Measurements from ENCODE around the gene GMDS. TPM values are rescaled to one million over a fixed set of nuclear protein-coding genes. Genes with fewer than 3 reads are reported as not detected.

Gene GMDS
- total RNA-seq, 1 donor from 2014 or later, result 7.8 TPM

DNA sequence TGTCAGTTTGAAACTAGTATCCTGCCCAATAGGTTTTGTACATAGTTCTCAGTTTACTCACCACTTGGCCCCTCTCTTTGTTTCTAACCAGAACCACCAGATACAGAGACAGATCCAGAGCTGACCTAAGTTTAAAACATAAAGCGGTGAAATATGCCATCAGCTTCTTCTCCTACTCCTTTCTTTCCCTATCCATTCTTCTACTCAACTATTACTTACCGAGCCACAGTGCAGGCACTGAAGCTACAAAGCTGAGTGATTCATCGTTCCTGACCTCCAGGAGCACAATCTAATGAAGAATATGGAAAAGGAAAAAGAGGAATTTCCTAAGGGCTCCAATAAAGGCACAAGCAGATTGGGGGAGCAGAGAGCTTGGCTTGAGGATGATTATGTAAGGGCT is 349.7 kb downstream of the GMDS start:
- H3K9ac ChIP-seq (ENCODE audit: low read depth in 1 of 3, low read length in 3 of 3), result no peak overlapping the region
- no peak overlapping the region for H3K4me3 ChIP-seq (ENCODE audit: low read length in 3 of 3)
- no peak overlapping the region for H3K27ac ChIP-seq (ENCODE audit: low read depth, low read length)
- peaks cover 0 to 4% (median 0%) of the 10 kb centered on the region in 3 donors for H3K4me1 ChIP-seq (ENCODE audit: control insufficient read depth in 3 of 3, insufficient read depth in 3 of 3, low read length in 3 of 3)
- no peaks in the 10 kb centered on the region for H3K9me3 ChIP-seq (ENCODE audit: control insufficient read depth in 3 of 3, low read length in 3 of 3)
- H3K27me3 ChIP-seq (ENCODE audit: control insufficient read depth in 3 of 3, insufficient read depth in 3 of 3, low read length in 3 of 3), result no peaks in the 10 kb centered on the region
- no peaks in the 10 kb centered on the region for H3K36me3 ChIP-seq (ENCODE audit: control insufficient read depth in 3 of 3, insufficient read depth in 3 of 3, low read length in 3 of 3)

DNA sequence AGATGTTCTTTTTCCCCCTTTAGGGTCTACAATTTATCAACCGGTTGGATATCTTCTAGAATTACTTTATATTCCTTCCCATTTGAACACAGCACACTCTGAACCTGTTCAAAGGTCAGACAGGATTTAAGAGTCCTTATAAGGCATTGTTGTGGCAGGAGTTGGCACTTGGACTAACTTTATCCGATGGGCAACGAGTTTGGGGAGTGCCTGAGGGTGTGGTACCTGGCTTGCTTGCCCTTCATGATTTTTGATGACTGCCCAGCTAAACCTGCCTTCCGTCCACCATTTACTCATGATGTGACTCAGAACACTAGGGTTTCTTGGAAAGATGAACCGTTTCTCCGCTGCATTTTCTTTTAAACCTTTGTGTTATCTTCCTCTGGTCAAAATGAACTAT is 350.5 kb downstream of the GMDS start:
- no peak overlapping the region for H3K4me3 ChIP-seq (ENCODE audit: low read length in 3 of 3)
- H3K27ac ChIP-seq (ENCODE audit: low read depth, low read length), result no peak overlapping the region
- no peaks in the 10 kb centered on the region for H3K9me3 ChIP-seq (ENCODE audit: control insufficient read depth in 3 of 3, low read length in 3 of 3)
- no peaks in the 10 kb centered on the region for H3K27me3 ChIP-seq (ENCODE audit: control insufficient read depth in 3 of 3, insufficient read depth in 3 of 3, low read length in 3 of 3)
- H3K36me3 ChIP-seq (ENCODE audit: control insufficient read depth in 3 of 3, insufficient read depth in 3 of 3, low read length in 3 of 3), result no peaks in the 10 kb centered on the region
- H3K4me1 ChIP-seq (ENCODE audit: control insufficient read depth in 3 of 3, insufficient read depth in 3 of 3, low read length in 3 of 3), result peaks cover 0 to 4% (median 0%) of the 10 kb centered on the region in 3 donors
- no peak overlapping the region for H3K9ac ChIP-seq (ENCODE audit: low read depth in 1 of 3, low read length in 3 of 3)

DNA sequence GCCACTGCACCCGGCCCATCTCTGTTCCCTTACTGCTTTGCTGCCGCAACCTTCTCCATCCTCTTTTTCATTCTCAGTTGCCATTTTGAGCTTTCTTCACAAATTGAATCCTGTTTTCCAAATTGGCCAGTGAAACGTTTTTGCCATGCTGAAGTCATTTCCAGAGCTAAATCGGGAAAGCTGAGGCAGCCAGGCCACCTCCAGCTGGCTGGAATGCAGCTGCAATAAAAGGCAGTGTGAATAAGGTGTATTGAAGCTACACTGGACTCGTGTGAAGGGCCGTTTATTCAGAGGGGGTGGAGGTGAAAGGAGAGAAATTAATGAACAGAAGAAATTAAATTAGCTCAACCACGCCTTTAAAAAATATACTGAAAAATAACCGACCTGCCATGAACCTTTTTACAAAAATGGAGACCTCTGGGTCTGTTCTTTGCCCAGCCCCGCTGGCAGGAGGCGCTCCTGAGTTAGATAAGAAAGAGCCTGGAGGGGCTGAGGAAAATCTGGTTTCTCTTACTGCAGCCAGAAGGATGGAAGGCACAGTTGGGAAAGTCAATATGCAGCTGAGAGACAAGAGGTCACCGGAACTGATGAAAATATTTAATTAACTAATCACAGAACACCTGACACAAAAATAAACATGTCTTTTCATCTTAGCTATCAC is 351.8 kb downstream of the GMDS start:
- no peaks in the 10 kb centered on the region for H3K27me3 ChIP-seq (ENCODE audit: control insufficient read depth in 3 of 3, insufficient read depth in 3 of 3, low read length in 3 of 3)

DNA sequence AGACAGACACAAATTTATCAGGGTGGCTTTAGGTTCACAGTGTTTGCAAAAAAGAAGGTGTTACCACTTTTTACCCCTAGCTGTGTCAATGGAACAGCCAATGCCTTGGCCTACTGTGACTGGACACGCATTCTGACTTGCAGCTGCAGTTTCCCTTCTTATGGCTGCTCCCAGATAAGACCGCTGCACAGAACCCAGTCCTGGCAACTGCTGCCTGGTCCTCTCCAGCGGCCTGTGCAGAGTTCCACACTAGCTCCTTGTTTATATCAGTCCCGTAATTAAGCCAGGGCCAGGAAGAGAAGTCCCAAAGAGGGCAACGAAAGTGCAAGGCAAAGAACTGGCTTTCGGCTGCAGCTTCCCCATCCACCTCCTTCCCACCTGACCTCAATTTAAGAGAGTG is 352.7 kb downstream of the GMDS start:
- H3K4me1 ChIP-seq (ENCODE audit: control insufficient read depth in 3 of 3, insufficient read depth in 3 of 3, low read length in 3 of 3), result peaks cover 0 to 4% (median 0%) of the 10 kb centered on the region in 3 donors
- H3K36me3 ChIP-seq (ENCODE audit: control insufficient read depth in 3 of 3, insufficient read depth in 3 of 3, low read length in 3 of 3), result no peaks in the 10 kb centered on the region
- H3K4me3 ChIP-seq (ENCODE audit: low read length in 3 of 3), result no peak overlapping the region
- no peaks in the 10 kb centered on the region for H3K9me3 ChIP-seq (ENCODE audit: control insufficient read depth in 3 of 3, low read length in 3 of 3)
- no peaks in the 10 kb centered on the region for H3K27me3 ChIP-seq (ENCODE audit: control insufficient read depth in 3 of 3, insufficient read depth in 3 of 3, low read length in 3 of 3)
- no peak overlapping the region for H3K9ac ChIP-seq (ENCODE audit: low read depth in 1 of 3, low read length in 3 of 3)
- no peak overlapping the region for H3K27ac ChIP-seq (ENCODE audit: low read depth, low read length)

More for the DNA sequence above, 351.8 kb downstream of the GMDS start:
- Histone ChIP-seq H3K27ac (ENCODE audit: low read depth, low read length) (no peak overlapping the region), H3K9ac (ENCODE audit: low read depth in 1 of 3, low read length in 3 of 3) (no peak overlapping the region), H3K9me3 (ENCODE audit: control insufficient read depth in 3 of 3, low read length in 3 of 3) (no peaks in the 10 kb centered on the region), H3K36me3 (ENCODE audit: control insufficient read depth in 3 of 3, insufficient read depth in 3 of 3, low read length in 3 of 3) (no peaks in the 10 kb centered on the region), H3K4me1 (ENCODE audit: control insufficient read depth in 3 of 3, insufficient read depth in 3 of 3, low read length in 3 of 3) (peaks cover 0 to 4% (median 0%) of the 10 kb centered on the region in 3 donors), H3K4me3 (ENCODE audit: low read length in 3 of 3) (no peak overlapping the region)

DNA sequence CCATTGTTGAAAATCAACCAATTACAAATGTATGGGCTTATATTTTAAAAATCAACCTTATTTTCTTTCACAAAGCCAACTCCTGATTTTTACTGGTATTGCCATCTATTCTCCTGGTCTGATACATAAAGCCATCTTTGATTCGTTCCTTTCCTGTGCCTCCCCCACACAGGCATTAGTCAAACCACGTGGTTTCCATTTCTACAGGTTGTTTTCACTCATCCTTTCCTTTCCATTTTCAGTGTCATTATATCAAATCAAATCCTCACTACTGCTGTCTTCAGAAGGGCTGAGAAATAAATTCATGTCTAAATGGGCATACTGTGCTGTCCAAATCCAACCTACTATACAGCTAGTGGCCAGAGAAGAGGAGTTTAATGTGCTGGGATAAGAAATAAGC is 354.4 kb downstream of the GMDS start:
- Histone ChIP-seq H3K9me3 (ENCODE audit: control insufficient read depth in 3 of 3, low read length in 3 of 3) (no peaks in the 10 kb centered on the region), H3K4me1 (ENCODE audit: control insufficient read depth in 3 of 3, insufficient read depth in 3 of 3, low read length in 3 of 3) (peaks cover 0 to 4% (median 0%) of the 10 kb centered on the region in 3 donors), H3K27me3 (ENCODE audit: control insufficient read depth in 3 of 3, insufficient read depth in 3 of 3, low read length in 3 of 3) (no peaks in the 10 kb centered on the region), H3K36me3 (ENCODE audit: control insufficient read depth in 3 of 3, insufficient read depth in 3 of 3, low read length in 3 of 3) (no peaks in the 10 kb centered on the region), H3K4me3 (ENCODE audit: low read length in 3 of 3) (no peak overlapping the region), H3K9ac (ENCODE audit: low read depth in 1 of 3, low read length in 3 of 3) (no peak overlapping the region), H3K27ac (ENCODE audit: low read depth, low read length) (no peak overlapping the region)

DNA sequence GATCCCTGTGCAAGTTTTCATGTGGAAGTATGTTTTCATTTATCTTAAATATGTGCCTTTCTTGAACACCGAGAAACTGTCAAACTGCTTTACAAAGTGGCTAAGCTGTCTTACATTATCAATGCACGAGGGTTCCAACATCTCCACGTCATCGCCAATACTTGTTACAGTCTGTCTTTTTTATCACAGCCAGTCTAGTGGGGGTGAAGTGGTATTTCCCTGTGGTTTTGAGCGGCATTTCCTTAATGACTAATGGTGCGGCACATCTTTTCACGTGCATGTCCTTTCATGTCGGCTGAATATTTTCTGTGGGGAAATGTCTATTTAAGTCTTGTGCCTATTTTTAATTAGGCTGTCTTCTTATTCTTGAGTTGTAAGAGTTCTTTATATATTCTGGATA is 355.3 kb downstream of the GMDS start:
- H3K4me3 ChIP-seq (ENCODE audit: low read length in 3 of 3), result no peak overlapping the region
- no peak overlapping the region for H3K27ac ChIP-seq (ENCODE audit: low read depth, low read length)
- H3K9ac ChIP-seq (ENCODE audit: low read depth in 1 of 3, low read length in 3 of 3), result no peak overlapping the region
- H3K4me1 ChIP-seq (ENCODE audit: control insufficient read depth in 3 of 3, insufficient read depth in 3 of 3, low read length in 3 of 3), result peaks cover 0 to 4% (median 0%) of the 10 kb centered on the region in 3 donors
- no peaks in the 10 kb centered on the region for H3K27me3 ChIP-seq (ENCODE audit: control insufficient read depth in 3 of 3, insufficient read depth in 3 of 3, low read length in 3 of 3)
- H3K9me3 ChIP-seq (ENCODE audit: control insufficient read depth in 3 of 3, low read length in 3 of 3), result no peaks in the 10 kb centered on the region
- no peaks in the 10 kb centered on the region for H3K36me3 ChIP-seq (ENCODE audit: control insufficient read depth in 3 of 3, insufficient read depth in 3 of 3, low read length in 3 of 3)

DNA sequence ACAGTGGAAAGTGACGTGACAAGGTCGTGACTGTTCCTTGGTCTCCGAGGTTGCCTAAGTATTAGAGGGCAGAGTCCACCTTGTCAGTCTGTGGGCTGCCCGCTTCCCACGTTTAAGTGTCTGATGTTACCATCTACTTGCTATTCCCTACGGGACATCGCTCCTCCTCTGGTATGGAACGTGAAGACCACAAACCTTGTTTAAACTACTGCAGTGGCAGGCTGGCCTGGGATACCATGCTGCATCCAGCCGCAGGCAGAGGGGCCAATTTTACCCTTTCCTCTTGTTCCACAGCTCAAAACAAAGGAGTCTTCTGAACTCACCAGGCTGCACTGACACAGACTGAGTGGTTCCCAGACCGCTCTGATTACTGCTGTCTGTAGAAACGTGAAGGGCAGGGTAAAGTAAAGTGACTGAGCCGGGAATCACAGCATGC is 359.8 kb downstream of the GMDS start:
- H3K4me3 ChIP-seq (ENCODE audit: low read length in 3 of 3), result no peak overlapping the region
- no peak overlapping the region for H3K27ac ChIP-seq (ENCODE audit: low read depth, low read length)
- no peaks in the 10 kb centered on the region for H3K36me3 ChIP-seq (ENCODE audit: control insufficient read depth in 3 of 3, insufficient read depth in 3 of 3, low read length in 3 of 3)
- no peak overlapping the region for H3K9ac ChIP-seq (ENCODE audit: low read depth in 1 of 3, low read length in 3 of 3)
- H3K27me3 ChIP-seq (ENCODE audit: control insufficient read depth in 3 of 3, insufficient read depth in 3 of 3, low read length in 3 of 3), result no peaks in the 10 kb centered on the region
- H3K4me1 ChIP-seq (ENCODE audit: control insufficient read depth in 3 of 3, insufficient read depth in 3 of 3, low read length in 3 of 3), result no peaks in the 10 kb centered on the region
- H3K9me3 ChIP-seq (ENCODE audit: control insufficient read depth in 3 of 3, low read length in 3 of 3), result no peaks in the 10 kb centered on the region

DNA sequence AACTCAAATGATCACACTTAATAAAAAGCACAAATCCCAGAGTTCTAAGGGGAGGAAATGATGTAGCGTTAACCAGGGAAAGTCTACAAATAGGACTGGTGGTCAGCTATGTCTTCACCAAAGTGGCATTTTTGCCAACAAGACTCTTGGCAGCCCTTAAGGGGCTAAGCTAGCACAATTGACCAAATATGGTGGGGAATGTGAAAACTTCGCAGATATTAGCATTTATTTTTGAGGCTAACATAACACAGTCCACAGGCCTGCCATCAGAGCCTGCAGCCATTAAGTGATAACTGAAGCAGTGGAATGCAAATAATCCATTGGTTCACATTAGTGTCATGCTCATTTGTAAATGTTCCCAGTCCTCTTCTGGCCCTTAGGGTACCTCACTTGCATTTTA is 361.1 kb downstream of the GMDS start:
- H3K4me1 ChIP-seq (ENCODE audit: control insufficient read depth in 3 of 3, insufficient read depth in 3 of 3, low read length in 3 of 3), result no peaks in the 10 kb centered on the region
- H3K36me3 ChIP-seq (ENCODE audit: control insufficient read depth in 3 of 3, insufficient read depth in 3 of 3, low read length in 3 of 3), result no peaks in the 10 kb centered on the region
- H3K4me3 ChIP-seq (ENCODE audit: low read length in 3 of 3), result no peak overlapping the region
- no peaks in the 10 kb centered on the region for H3K9me3 ChIP-seq (ENCODE audit: control insufficient read depth in 3 of 3, low read length in 3 of 3)
- no peak overlapping the region for H3K9ac ChIP-seq (ENCODE audit: low read depth in 1 of 3, low read length in 3 of 3)
- H3K27me3 ChIP-seq (ENCODE audit: control insufficient read depth in 3 of 3, insufficient read depth in 3 of 3, low read length in 3 of 3), result no peaks in the 10 kb centered on the region
- H3K27ac ChIP-seq (ENCODE audit: low read depth, low read length), result no peak overlapping the region

DNA sequence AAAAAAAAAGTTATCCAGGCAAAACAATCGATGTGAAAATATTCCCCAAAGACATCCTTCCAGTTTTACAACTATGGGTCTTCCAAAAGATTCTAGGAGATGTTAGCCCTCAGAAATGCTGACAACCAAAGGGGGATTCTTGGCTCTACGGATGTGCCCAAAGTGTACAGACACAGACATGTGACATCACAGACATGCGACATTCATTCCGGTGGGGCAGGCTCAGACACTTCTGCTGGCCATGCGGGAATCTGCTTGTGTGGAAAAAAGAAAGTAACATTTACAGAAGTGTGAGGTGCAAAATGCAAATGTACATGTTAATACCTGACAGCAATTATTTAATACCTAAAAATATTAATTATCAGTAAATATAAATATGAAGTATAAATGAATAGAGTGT is 367.1 kb downstream of the GMDS start:
- no peak overlapping the region for H3K4me3 ChIP-seq (ENCODE audit: low read length in 3 of 3)
- no peaks in the 10 kb centered on the region for H3K36me3 ChIP-seq (ENCODE audit: control insufficient read depth in 3 of 3, insufficient read depth in 3 of 3, low read length in 3 of 3)
- H3K27me3 ChIP-seq (ENCODE audit: control insufficient read depth in 3 of 3, insufficient read depth in 3 of 3, low read length in 3 of 3), result no peaks in the 10 kb centered on the region
- H3K27ac ChIP-seq (ENCODE audit: low read depth, low read length), result no peak overlapping the region
- H3K4me1 ChIP-seq (ENCODE audit: control insufficient read depth in 3 of 3, insufficient read depth in 3 of 3, low read length in 3 of 3), result no peaks in the 10 kb centered on the region
- H3K9me3 ChIP-seq (ENCODE audit: control insufficient read depth in 3 of 3, low read length in 3 of 3), result no peaks in the 10 kb centered on the region
- H3K9ac ChIP-seq (ENCODE audit: low read depth in 1 of 3, low read length in 3 of 3), result no peak overlapping the region

DNA sequence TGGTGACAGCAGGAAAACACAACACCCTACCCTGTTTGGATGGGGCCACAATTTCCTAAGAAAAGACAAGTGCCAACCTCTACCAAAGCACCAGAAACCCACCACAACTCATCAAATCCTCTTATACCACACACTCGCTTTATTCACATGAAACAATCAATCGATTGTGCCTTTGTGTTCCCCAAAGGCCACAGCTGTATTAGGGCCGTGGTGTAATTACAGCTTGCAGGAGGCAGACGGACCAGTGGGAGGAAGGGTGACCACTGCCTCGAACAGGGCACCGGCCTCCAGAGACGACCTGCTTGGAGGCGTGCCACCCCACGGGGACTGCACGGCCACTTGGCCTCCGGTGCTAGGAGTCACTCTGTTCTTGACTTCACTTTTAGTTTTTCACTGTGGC is 371.6 kb downstream of the GMDS start:
- H3K4me1 ChIP-seq (ENCODE audit: control insufficient read depth in 3 of 3, insufficient read depth in 3 of 3, low read length in 3 of 3), result peaks cover 0 to 12% (median 4%) of the 10 kb centered on the region in 3 donors
- no peak overlapping the region for H3K4me3 ChIP-seq (ENCODE audit: low read length in 3 of 3)
- H3K9me3 ChIP-seq (ENCODE audit: control insufficient read depth in 3 of 3, low read length in 3 of 3), result no peaks in the 10 kb centered on the region
- no peak overlapping the region for H3K9ac ChIP-seq (ENCODE audit: low read depth in 1 of 3, low read length in 3 of 3)
- H3K27ac ChIP-seq (ENCODE audit: low read depth, low read length), result no peak overlapping the region
- H3K36me3 ChIP-seq (ENCODE audit: control insufficient read depth in 3 of 3, insufficient read depth in 3 of 3, low read length in 3 of 3), result no peaks in the 10 kb centered on the region
- H3K27me3 ChIP-seq (ENCODE audit: control insufficient read depth in 3 of 3, insufficient read depth in 3 of 3, low read length in 3 of 3), result no peaks in the 10 kb centered on the region

Measured in skeletal muscle tissue (tissue), 4 donors.